Body of pancreas (tissue), 4 donors: ENCODE data around the gene UHRF2. TPM values are rescaled to one million over a fixed set of nuclear protein-coding genes. Genes with fewer than 3 reads are reported as not detected.

Experiments
- ATAC-seq: fragments of 150-250 bp; one replicate; pipeline ENCODE4 v1.9.1; 2016
- DNase-seq, 4 donors: peaks; one replicate each; pipeline ENCODE4 v3.0.0-alpha.2; 2019
- H3K27ac ChIP-seq, 4 donors: fragments of 200-600 bp; sonication (generic); 1 replicate in 3 of 4; 2 replicates in 1 of 4; pipeline versions ENCODE4 v1.5.1 to v1.6.1; 2016 to 2019; ENCODE audit warnings: mild to moderate bottlenecking in 1 of 4, mixed read lengths in 1 of 4, moderate library complexity in 1 of 4
- H3K27me3 ChIP-seq, 2 donors: fragments of 200-600 bp; sonication (generic); one replicate each; pipeline ENCODE4 v1.6.0; 2016; ENCODE audit warnings: mild to moderate bottlenecking in 1 of 2
- H3K36me3 ChIP-seq, 2 donors: fragments of 200-600 bp; sonication (generic); replicated peaks in 1 of 2; 2 replicates each; pipeline ENCODE4 v1.5.1; 2016; ENCODE audit warnings: low read depth in 2 of 2; ENCODE audit not compliant: insufficient read depth in 1 of 2
- H3K4me1 ChIP-seq: fragments of 200-600 bp; sonication (generic); one replicate; pipeline ENCODE4 v1.6.0; 2016
- H3K4me3 ChIP-seq, 2 donors: fragments of 200-600 bp; sonication (generic); 1 replicate in 1 of 2; 2 replicates in 1 of 2; pipeline ENCODE4 v1.5.1; 2016 to 2019
- H3K9me3 ChIP-seq, 3 donors: fragments of 200-600 bp; sonication (generic); 1 replicate in 2 of 3; 2 replicates in 1 of 3; pipeline ENCODE4 v1.5.1; 2016
- CTCF ChIP-seq, 7 experiments: fragments of 450-650 bp in 4 of 7; fragments of 200-600 bp in 3 of 7; sonication (generic) in 3 of 7; IDR thresholded peaks; one replicate each; pipeline ENCODE4 v1.5.1; 2016 to 2019; ENCODE audit warnings: antibody characterized with exemption in 7 of 7
- POLR2A ChIP-seq, 3 donors: fragments of 450-650 bp; IDR thresholded peaks; one replicate each; pipeline ENCODE4 v1.6.1; 2016; ENCODE audit warnings: antibody characterized with exemption in 3 of 3, mild to moderate bottlenecking in 2 of 3
- WGBS, 2 donors: methylation state at CpG; one replicate each; pipeline ENCODE4 v1.1.5; 2017; 5-methylcytosine and 5-hydroxymethylcytosine counted together
- intact Hi-C: fragments of 100-400 bp; cut with DNase I; formaldehyde crosslinking; loops from one replicate; pipeline ENCODE4 v1.15.1; 2023
- total RNA-seq, 2 donors: library from RNA; depleted of rRNA; stranded (reverse); fragments of >200 nt; gene quantifications; one replicate each; pipeline ENCODE4 v1.1.0, GENCODE V29; 2016

Gene UHRF2
- total RNA-seq, 2 donors from 2014 or later = 52.1 to 69.8 TPM

DNA sequence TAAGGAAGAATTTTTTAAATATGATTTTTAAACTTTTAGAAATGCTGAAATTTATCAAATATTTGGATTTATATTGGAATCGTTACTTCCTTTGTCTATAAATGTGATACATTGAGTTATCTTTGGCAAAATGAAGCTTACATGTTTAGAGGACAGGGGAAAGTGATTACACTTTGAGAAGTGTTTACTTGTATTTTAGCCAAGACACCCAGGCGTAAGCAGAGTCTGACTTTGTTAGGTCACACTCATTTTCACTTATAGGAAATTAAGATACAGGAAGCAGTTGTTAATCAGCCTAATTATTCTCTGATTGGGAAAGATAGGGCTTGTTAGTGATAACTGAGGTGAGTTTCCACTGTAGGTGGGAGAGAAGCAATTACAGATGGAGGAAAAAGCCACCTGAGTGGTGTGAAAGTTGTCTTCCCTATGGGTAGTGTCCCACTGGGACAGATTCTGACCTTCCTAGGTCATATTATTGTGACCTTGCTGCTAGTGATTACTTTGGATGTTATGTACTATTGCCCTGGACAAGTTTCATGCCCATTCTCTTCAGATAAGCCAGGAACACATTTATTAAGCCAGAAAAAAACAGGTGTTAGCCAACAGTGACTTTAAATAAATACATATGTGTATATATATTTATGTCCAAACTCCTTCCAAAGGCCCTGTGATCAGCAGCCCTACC, 88.7 kb downstream of the UHRF2 start:
- no peak overlapping the region for H3K4me3 ChIP-seq
- no peak overlapping the region for H3K27ac ChIP-seq
- no peaks in the 10 kb centered on the region for H3K9me3 ChIP-seq
- DNase-seq = no peak
- intact Hi-C loops = no loop called here
- 61 to 65% methylated on average over 2 of the region's 2 CpGs for WGBS, 2 donors
- ATAC-seq = no peak
- H3K27me3 ChIP-seq = no peaks in the 10 kb centered on the region
- H3K4me1 ChIP-seq = no peaks in the 10 kb centered on the region
- H3K36me3 ChIP-seq = peaks cover 10 to 18% of the 10 kb centered on the region in 2 donors
- no peak for TF ChIP-seq POLR2A (IDR thresholded peaks at IDR 0.05)

DNA sequence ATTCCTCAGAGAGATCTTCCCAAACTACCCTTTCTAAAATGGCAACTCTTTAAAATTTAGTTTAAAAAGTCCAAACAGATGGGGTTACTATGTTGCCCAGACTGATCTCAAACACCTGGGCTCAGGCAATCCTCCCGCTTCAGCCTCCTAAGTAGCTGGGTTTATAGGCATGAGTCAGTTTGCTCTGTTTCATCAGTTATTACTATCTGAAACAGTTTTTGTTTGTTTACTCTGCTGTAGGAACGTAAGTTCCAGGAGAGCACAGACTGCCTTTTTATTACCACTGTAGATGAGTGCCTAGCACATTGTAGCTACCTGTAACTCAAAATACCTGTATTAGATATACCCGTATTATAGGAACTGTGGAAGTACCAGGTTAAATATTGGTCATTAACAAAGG, 89.4 kb downstream of the UHRF2 start:
- DNase-seq = no peak
- WGBS, 2 donors = 79 to 85% methylated on average over 3 of the region's 3 CpGs
- TF ChIP-seq CTCF (IDR thresholded peaks at IDR 0.05) (no peak), POLR2A (IDR thresholded peaks at IDR 0.05) (no peak)
- ATAC-seq = no peak
- H3K4me1 ChIP-seq = no peaks in the 10 kb centered on the region
- peaks cover 7 to 16% of the 10 kb centered on the region in 2 donors for H3K36me3 ChIP-seq
- H3K4me3 ChIP-seq = no peak overlapping the region
- H3K9me3 ChIP-seq = no peaks in the 10 kb centered on the region
- H3K27ac ChIP-seq = no peak overlapping the region
- intact Hi-C loops = no loop called here
- H3K27me3 ChIP-seq = no peaks in the 10 kb centered on the region

GRCh38 chr9:6506571-6506970, 93.6 kb downstream of the UHRF2 start:
- Histone ChIP-seq H3K4me1 (no peaks in the 10 kb centered on the region), H3K9me3 (no peaks in the 10 kb centered on the region), H3K4me3 (no peak overlapping the region), H3K27me3 (no peaks in the 10 kb centered on the region), H3K27ac (no peak overlapping the region), H3K36me3 (peaks cover 0 to 7% of the 10 kb centered on the region in 2 donors)
- ATAC-seq = no peak
- no peak for TF ChIP-seq CTCF (IDR thresholded peaks at IDR 0.05)
- no peak for TF ChIP-seq POLR2A (IDR thresholded peaks at IDR 0.05)
- 82 to 88% methylated on average over 2 of the region's 2 CpGs for WGBS, 2 donors
- intact Hi-C loops = loop anchor here (5.0 kb wide), 1 partner anchor 51 kb away; no protein-coding TSS in a partner anchor
- DNase-seq = no peak

- H3K9me3 ChIP-seq = no peaks in the 10 kb centered on the region
- H3K36me3 ChIP-seq = no peaks in the 10 kb centered on the region
- 69% methylated on average over 3 of the region's 3 CpGs for WGBS, 2 donors
- no peaks in the 10 kb centered on the region for H3K27me3 ChIP-seq
- DNase-seq (no peak), ATAC-seq (no peak)
- intact Hi-C loops = no loop called here
- H3K4me3 ChIP-seq = no peak overlapping the region
- H3K4me1 ChIP-seq = no peaks in the 10 kb centered on the region
- TF ChIP-seq CTCF (IDR thresholded peaks at IDR 0.05) (no peak), POLR2A (IDR thresholded peaks at IDR 0.05) (no peak)
- H3K27ac ChIP-seq = no peak overlapping the region
These were observed 99.2 kb downstream of the UHRF2 start for GRCh38 chr9:6512085-6512657.

- no peak for DNase-seq
These were observed 109.3 kb downstream of the UHRF2 start for GRCh38 chr9:6522263-6522662.

More at GRCh38 chr9:6522263-6522662, 109.3 kb downstream of the UHRF2 start:
- peaks cover 0 to 6% (median 0%) of the 10 kb centered on the region in 3 donors for H3K9me3 ChIP-seq
- intact Hi-C loops = no loop called here
- no peak for TF ChIP-seq POLR2A (IDR thresholded peaks at IDR 0.05)
- TF ChIP-seq CTCF (IDR thresholded peaks at IDR 0.05) = no peak
- H3K36me3 ChIP-seq = no peaks in the 10 kb centered on the region
- H3K27me3 ChIP-seq = no peaks in the 10 kb centered on the region
- no peak for ATAC-seq
- no peaks in the 10 kb centered on the region for H3K4me1 ChIP-seq
- 94 to 95% methylated on average over 4 of the region's 4 CpGs for WGBS, 2 donors
- no peak overlapping the region for H3K4me3 ChIP-seq
- H3K27ac ChIP-seq = no peak overlapping the region
